UCSD-AML1 (cell line): ENCODE results near the gene PELI3.

Experiments
- DNase-seq: peaks from one replicate; lab custom pipeline; 2025; ENCODE audit not compliant: unreplicated experiment; lab: John Stamatoyannopoulos, UW

The PELI3 gene

DNA sequence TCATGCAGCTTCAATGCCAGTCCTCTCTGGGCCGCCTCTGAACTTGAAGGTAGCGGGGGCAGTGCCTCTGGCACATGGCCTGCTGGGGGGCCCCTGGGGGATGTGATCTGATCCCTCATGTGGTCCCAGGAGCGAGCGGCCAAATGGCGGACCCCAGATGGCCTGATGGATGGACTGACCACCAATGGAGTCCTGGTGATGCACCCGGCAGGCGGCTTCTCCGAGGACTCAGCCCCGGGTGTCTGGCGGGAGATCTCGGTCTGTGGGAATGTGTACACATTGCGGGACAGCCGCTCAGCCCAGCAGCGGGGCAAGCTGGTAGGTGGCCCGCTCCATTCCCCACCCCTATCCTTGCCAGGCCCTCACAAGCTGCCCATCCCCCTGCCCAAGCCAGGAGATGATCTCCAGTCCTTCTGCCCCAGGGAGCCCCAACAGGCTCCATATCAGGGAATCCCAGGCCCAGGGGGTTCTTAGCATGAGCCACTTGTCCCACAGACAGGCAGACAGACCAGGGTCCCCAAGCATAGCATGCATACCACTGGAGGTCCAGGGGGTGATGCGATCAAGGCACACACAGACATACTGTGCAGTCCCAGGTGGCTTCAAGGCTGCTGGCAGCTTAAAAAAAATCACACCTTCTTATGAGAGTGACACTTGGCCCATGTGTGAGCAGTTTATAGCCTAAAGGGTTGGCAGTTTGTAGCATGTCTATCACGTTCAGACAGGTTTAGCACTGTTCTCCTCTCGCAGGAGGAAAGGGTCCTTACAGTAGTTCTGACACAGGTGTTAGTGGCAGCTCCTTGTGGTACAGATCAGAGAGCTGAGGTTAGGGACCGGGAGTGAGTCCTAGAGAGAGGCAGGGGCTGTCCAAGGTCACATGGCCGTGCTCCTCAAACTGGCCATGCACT is 7.2 kb downstream of the PELI3 start:
- no peak for DNase-seq

DNA sequence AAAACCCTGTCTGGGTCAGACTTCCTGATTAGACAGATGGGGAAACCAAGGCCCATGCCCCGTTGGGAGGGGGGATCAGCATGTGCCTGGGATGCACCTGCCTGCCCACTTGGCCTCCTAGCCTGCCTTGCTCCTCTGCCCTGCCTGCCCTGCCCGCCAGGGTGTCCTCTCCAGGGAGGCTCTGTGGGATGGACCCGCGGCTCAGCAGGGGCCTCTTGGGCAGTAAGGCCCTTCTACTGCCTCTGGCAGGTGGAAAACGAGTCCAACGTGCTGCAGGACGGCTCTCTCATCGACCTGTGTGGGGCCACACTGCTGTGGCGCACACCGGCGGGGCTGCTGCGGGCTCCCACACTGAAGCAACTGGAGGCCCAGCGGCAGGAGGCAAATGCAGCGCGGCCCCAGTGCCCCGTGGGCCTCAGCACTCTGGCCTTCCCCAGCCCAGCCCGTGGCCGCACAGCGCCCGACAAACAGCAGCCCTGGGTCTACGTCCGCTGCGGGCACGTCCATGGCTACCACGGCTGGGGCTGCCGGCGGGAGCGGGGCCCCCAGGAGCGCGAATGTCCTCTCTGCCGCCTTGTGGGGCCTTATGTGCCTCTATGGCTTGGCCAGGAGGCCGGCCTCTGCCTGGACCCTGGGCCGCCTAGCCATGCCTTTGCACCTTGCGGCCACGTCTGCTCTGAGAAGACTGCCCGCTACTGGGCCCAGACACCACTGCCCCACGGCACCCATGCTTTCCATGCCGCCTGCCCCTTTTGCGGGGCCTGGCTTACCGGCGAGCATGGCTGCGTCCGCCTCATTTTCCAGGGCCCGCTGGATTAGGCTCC is 8.9 kb downstream of the PELI3 start:
- DNase-seq, result no peak

DNA sequence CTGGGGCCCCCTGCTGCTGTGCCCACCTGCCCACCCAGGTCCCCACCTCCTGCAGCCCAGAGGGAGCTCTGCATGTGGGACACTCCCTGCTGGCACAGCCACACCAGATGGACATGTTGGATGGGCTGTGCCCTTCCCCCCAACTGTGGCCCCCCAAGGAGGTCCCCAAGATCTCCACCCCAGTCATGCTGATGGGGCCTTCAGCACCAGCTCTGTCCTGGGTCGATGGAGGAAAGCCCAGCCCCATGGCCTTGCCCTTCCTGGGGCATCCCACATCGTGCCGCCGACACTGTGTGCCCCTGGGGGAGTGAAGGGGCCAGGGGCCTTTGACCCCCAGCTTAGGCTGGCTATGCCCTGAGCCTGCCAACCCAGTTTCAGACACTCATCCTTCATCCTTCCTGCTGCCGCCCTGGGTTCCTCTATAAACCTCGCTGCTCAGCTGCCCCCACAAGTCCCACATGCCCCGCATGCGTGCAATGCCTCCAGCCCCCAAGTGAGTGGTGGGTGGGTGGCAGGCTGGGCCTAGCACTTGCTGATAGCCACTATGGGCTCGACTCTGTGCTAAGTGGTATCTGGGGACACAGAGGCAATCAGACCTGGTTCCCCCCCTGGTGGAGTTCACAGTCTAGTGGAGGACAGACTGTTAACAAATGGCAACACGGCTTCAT is 9.6 kb downstream of the PELI3 start:
- DNase-seq, result no peak

DNA sequence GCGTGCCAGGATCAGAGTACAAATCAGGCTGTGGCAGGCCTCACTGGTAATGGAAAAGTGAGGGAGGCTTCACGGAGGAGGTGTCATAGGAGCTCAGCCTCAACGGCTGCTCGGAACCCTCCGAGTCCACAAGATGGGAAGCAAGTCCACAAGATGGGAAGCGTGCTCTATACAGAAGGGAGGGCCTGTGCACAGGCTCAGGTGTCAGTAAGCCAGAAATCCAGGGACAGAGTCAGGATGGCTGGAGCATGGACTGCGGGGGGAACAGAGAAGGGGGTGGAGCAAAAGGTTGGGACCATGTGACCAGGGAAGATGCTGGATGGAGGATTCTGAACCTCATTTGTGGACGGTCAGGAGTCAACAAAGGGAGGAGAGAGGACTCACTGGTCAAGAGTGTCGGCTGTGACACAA is 10.1 kb downstream of the PELI3 start:
- no peak for DNase-seq

DNA sequence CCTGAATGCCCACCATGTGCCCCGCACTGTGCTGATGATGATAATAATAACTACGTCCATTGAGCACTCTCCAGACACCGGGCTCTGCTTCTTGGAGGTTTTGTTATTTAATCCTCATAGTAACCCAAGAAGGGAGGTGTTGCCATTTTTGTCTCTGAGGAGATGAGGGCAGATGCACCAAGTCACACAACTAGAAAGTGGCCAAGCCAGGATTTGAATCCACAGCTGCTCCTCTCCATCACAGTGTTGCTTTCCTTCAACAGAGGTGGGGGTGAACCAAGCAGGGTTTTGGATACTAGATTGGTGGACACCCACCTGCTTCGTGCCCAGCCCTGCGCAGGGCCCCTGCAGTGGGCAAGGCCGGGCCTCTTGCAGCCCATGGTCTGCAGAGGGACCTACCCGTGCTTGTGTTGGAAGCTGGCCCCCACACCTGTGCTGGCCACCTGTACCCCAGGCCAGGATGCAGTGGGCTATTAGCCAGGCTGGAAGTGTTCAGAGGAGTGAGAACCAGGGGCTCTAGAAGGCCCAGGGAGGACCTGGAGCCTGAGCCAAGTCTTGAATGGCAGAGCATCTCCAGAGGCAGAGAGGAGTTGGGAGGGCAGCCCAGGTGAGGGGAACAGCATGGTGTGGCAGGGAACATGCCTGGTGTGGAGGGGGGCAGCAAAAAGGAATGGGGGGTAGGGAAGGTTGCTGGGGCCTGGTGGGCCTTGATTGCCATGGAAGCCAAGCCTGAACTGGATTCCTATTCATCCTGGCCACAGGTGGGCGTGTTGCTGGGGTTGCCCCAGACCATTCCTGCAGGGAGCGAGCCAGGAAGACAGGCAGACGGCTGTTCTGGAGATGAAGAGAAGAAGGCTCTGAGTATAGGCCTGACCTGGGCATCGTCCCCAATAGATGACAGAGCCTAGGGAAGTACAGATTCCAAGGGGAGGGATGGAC is 10.8 kb downstream of the PELI3 start:
- no peak for DNase-seq

DNA sequence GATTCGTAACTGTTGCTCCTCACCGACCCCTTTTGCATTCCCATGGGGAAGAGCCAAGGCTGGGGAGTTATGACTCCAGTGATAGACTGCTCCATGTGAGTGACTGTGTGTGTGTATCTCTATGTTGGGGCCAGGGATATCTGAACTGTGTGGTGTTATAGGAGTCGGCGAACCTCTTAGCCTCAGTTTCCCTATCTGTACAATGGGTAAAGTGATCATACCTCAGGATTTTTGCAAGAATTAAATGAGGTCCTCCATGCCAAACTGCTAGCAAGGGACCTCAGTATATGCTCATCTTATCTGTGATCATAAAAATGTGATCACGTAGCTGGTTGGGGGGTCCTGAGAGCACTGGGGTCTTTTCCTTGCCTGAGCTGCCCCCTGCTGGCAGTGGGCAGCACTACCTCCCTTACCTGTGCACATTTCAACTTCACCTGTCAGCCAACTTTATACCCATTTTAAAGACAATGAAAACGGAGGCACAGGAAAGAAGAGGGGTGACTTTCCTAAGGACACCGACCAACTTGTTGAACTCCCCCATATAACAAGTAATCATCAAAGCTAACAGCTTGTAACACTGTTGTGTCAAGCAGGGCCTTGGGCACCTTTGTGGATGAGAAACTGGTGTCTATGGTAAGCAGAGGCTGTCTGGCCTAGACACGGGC is 12.2 kb downstream of the PELI3 start:
- no peak for DNase-seq

DNA sequence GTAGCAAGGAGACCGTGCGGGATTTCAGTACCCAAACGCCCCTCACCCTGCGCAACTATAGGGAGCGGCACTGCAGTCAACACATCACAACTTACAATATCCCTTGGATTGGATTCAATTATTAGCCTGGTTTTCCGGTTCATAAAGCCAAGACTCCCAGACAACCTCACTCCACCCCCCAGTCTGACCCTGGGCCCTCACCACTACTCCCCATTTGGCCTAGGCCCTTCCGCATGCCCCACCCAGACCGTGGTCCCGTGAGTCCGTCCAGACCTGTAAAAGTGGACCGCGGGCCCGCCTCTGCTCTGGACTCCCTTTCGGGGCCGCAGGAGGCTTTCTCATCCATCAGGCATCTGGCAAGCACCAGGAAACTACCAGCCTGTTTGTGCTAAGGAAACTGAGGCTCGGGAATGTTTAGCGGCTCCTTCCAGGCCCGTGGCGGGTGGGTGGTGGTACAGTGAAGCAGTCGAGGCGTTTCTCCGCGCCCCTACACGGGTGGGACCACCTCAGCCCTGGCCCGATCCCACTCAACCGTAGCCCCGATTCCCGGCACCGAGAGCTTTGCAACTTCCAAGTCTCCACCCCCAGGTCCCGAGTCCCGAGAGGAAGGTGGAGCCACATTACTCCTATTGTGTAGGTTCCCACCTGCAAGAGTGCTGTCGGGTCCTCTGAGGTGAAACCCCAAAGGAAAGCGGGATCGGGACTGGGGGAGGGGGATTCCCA is 12.8 kb downstream of the PELI3 start:
- DNase-seq, result peak; percentile 43

DNA sequence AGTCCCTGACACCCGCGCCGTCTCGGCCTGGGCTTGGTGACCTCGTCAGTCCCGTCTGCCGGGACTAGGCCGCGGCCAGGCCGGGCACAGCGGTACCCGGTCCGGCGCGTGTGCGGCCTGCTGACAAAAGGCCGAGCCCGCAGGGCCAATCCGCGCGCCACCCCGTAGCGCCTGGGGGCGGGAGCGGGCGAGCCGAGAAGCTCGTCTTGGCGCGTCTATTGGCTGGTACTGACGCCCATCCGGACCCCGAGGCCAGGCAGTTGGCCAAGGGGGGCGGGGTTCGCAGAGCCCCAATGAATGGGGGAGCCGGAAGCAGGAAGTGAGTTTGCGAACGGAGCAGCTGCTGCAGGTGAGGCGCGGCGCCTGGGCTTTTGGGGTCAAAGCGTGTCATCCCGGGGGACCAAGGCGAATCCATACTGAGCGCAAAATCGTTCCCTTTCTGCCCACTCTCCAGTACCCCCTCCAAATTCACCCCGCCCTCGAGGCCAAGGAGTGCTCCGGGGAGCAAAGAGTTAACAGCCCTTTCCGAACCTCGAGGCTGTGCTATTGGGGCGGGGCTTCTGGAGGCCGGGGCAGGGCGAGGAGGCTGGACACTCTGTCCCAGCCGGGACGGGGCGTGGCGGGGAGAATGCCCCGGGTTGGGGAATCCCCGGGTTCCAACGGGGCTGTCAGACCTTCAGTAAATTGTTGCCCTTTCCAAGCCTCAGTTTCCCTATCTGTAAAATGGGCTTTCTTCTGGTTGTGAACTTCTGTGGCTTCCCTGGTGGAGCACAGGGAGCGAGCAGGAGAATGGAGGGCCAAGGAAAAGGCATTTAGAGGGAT is 13.6 kb downstream of the PELI3 start, which contains the start of gene DPP3:
Gene DPP3 (plus strand): TSS at position 318 of the 822 bp plus-strand sequence. CDS start 1,767 bp downstream, outside the sequence.
- peak; percentile 97 for DNase-seq

DNA sequence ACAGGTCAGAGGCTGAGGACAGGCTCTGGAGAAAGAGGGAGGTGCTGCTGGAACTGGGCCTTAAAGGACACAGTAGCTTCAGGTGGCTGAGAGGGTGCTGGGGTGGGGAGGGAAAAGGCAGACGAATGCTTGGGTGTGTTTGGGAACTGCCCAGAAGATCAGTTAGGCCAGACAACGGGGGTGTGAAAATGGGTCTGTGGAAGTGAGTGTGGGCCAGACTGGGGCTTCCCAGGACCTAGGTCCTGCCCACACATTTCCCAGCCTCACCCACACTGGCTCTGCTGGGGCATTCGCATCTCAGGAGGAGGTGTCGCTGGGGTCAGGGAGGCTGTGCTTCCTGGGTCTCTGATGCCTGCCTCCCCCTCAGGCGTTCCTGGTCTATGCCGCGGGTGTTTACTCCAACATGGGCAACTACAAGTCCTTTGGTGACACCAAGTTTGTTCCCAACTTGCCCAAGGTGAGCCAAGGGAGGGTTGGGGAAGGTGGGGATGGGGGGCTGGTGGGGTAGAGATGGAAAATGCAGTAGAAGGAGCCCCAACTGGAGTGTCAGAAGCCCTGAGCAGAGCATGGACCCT is 18.2 kb downstream of the PELI3 start:
- DNase-seq, result no peak

DNA sequence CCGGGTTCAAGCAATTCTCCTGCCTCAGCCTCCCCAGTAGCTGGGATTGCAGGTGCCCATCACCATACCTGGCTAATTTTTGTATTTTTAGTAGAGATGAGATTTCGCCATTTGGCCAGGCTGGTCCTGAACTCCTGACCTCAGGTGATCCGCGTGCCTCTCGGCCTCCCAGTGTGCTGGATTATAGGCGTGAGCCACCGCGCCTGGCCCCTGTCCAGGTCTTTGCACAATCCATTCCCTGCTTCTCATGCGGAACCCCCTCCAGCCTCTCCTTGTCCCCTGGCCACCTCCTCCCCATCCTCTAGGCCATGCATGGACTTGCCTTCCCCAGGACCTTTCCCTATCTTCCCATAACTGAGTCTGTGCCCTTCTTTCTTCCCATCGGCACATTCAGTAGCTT is 22.3 kb downstream of the PELI3 start:
- DNase-seq, result no peak

DNA sequence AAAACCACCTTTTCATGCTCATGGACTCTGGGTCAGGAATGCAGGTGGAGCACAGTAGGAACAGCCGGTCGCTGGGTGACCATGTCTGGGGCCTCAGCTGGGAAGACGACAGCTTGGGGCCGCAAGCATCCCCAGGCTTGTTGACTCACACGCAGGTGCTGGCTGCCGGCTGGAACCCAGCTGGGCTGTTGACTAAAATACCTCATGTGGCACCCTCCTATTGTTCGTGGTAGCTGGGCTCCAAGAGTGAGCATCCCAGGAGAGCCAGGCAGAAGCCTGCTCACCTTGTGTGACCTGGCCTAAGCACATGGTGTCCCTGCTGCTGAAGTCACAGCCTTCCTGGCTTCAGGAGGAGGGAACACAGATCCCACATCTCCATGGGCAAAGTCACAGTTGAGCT is 22.9 kb downstream of the PELI3 start:
- no peak for DNase-seq

DNA sequence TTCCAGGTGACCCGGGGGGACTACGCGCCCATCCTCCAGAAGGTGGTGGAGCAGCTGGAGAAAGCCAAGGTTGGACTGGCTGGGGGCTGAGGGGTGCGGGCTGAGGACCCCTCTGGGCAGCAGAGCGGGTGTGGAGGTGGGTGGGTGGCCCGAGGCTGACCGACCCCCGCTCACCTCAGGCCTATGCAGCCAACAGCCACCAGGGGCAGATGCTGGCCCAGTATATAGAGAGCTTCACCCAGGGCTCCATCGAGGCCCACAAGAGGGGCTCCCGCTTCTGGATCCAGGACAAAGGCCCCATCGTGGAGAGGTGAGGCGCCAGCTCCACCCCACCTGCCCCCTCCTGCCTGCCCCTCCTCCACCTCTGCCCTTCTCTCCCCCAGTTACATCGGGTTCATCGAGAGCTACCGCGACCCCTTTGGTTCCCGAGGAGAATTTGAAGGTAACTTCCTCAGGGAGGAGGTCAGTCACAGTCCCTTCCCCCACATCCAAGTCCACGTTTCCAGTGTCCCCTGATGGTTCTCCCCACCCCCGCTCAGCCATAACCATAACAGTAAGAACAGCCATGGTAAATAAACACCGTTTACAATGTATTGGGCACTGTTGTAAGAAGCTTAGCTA is 24.7 kb downstream of the PELI3 start:
- no peak for DNase-seq

DNA sequence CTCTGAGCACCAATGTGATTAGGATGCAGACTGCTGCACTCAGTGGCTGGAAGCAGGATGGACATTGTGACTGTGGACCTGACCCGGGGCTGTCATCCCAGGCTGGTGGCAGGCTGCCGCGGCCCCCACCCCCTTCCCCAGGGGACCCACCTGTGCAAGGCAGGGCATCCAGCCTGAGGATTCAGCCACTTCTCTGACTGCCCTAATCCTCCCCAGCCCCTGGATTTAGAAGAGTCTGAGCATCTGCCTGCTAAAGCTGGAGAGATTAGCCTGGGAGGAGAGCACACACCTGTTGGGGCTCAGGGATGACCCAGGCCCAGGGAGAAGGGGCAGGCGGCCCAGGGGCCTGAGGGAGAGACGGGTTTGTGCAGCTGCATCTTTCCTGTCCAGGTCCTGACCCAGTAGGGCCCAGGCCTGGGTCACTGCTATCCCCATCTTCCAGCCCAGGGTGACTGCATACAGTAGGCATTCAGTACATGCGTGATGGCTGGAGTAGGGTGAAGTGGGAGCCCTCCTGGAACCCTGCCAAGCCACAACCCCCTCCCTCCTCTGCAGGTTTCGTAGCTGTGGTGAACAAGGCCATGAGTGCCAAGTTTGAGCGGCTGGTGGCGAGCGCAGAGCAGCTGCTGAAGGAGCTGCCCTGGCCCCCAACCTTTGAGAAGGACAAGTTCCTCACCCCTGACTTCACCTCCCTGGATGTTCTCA is 25.6 kb downstream of the PELI3 start:
- no peak for DNase-seq

DNA sequence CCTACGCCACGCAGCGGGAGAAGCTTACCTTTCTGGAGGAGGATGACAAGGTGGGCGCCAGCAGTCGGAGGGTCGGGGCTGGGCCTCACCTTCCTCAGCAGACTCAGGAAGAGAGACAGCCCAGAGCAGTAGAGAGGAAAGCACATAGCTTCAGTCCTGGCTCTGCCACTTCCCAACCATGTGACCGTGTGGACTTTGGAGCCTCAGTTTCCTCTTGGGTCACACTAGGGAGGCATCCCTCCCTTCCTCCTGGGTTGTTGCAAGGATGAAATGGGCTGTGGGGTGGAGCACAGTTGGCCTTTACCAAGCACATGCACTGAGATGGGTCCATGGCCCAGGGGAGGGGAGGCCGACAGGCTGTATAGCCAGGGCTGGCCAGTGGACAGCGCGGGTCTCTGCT is 26.4 kb downstream of the PELI3 start:
- no peak for DNase-seq

DNA sequence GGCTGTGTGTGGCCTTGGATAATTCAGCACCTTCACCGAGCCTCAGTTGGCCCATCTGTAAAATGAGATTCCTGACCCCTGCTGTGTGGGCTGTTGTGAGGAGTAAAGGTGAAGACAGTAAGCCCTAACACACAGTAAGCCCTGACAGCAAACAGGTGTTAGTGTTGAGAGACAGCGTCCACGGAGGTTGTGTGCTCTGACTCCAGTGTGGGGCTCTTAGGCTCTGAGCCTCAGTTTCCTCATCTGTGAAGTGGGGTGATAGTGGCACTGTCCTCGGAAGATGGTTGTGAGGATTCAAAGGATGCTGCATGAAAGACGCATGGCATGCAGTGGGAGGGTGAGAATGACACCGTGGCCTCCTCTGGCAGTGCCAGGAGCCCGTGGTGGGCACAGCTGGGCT is 27.8 kb downstream of the PELI3 start:
- no peak for DNase-seq

DNA sequence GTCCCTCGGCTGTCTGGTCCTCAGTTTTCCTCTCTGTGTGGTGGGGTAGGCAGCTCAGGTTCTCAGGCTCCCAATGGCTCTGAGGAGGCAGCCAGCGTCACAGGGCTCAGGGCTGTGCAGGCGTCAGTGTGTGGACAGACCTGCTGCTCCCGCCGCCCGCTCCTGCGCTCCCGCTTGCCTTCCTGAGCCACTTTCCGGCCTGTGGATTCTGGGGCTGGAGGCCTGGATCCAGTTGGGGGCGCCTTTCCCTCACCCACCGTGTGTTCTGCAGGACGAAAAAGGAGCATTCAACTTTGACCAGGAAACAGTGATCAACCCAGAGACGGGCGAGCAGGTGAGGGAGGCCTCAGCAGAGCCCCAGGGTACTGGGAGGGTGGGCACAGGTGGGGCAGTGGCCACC is 28.2 kb downstream of the PELI3 start:
- DNase-seq, result no peak

DNA sequence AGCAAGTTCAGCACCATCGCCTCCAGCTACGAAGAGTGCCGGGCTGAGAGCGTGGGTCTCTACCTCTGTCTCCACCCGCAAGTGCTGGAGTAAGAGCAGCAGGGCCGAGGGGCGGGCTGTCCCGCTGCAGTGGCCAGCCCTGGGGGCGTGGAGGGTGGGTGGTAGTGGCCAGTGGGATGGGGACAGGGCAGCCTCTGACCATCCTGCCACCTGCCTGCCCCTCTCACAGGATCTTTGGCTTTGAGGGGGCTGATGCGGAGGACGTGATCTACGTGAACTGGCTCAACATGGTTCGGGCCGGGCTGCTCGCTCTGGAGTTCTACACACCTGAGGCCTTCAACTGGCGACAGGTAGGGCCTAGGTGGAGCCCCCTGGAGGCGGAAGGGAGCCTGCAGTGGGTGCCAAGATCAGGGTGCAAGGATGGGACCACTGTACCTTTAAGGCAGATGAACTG is 28.7 kb downstream of the PELI3 start:
- DNase-seq, result no peak
